Adrenal gland (tissue), 5 donors: ENCODE measurements around the gene FBXL17.

Experiments
- CTCF ChIP-seq, 6 experiments: fragments of 450-650 bp in 4 of 6; fragments of 200-600 bp in 2 of 6; sonication (generic) in 1 of 6; IDR thresholded peaks; 1 replicate in 5 of 6; 2 replicates in 1 of 6; pipeline versions ENCODE4 v1.5.1 to v1.8.0; 2016 to 2021; ENCODE audit warnings: antibody characterized with exemption in 6 of 6, mild to moderate bottlenecking in 2 of 6, moderate library complexity in 1 of 6
- POLR2A ChIP-seq, 2 donors: fragments of 450-650 bp; IDR thresholded peaks; one replicate each; pipeline ENCODE4 v1.6.1; 2017; ENCODE audit warnings: antibody characterized with exemption in 2 of 2, mild to moderate bottlenecking in 2 of 2, moderate library complexity in 1 of 2
- donor health status: DM: no; HTN: no; CAD: no.

- no peak for TF ChIP-seq CTCF (IDR thresholded peaks at IDR 0.05)
- TF ChIP-seq POLR2A (IDR thresholded peaks at IDR 0.05) = no peak
These were observed 423.5 kb downstream of the FBXL17 start for GRCh38 chr5:107958432-107958831.
